Panc1 (cell line): Measurements from ENCODE around the gene SEC22C. TPM values are rescaled to one million over a fixed set of nuclear protein-coding genes. Genes with fewer than 3 reads are reported as not detected.

ENCODE experiments used
- ATAC-seq: fragments of 200-7000 bp; cut with Tn5 transposase; 2 replicates; pipeline ENCODE4 v1.9.1; 2020; ENCODE audit warnings: mild to moderate bottlenecking, moderate library complexity
- BruUV-seq: library from RNA; stranded (reverse); fragments of 400-500 nt; replicated peaks from 2 replicates; lab custom pipeline; 2021; lab: Mats Ljungman, UMichigan
- CTCF ChIA-PET: fragments of 300-600 bp; sonication (Branson Sonifier 250); formaldehyde crosslinking; loops from one replicate; lab custom pipeline; 2022; ENCODE audit warnings: antibody characterized with exemption; lab: Charles Lee
- POLR2A ChIA-PET: fragments of 300-600 bp; sonication (Branson Sonifier 250); formaldehyde crosslinking; loops from one replicate; lab custom pipeline; 2022; ENCODE audit warnings: antibody characterized with exemption; lab: Charles Lee
- DNase-seq: peaks from one replicate; pipeline ENCODE4 v3.0.0-alpha.2; 2010; ENCODE audit warnings: low read depth, low spot score
- H3K27ac ChIP-seq: 2 replicates; pipeline ENCODE4 v1.5.1; 2011; ENCODE audit warnings: mild to moderate bottlenecking, low read length, inconsistent platforms
- H3K27me3 ChIP-seq: fragments of 200-500 bp; sonication (Bioruptor generic); 2 replicates; pipeline ENCODE4 v1.6.0; 2014; ENCODE audit warnings: low read length, inconsistent platforms; ENCODE audit not compliant: control insufficient read depth, insufficient read depth
- H3K36me3 ChIP-seq: fragments of 200-500 bp; sonication (Bioruptor generic); 2 replicates; pipeline ENCODE4 v1.5.1; 2014; ENCODE audit warnings: inconsistent platforms, mild to moderate bottlenecking, low read length, moderate library complexity; ENCODE audit not compliant: control insufficient read depth, insufficient read depth
- H3K4me1 ChIP-seq: 2 replicates; pipeline ENCODE4 v1.5.1; 2011; ENCODE audit warnings: inconsistent platforms, mild to moderate bottlenecking, low read length, moderate library complexity; ENCODE audit not compliant: control insufficient read depth, insufficient read depth
- H3K4me3 ChIP-seq, 2 experiments: 2 replicates each; pipeline ENCODE4 v1.5.1; 2011 to 2012; ENCODE audit warnings: low read depth in 2 of 2, low read length in 2 of 2, mild to moderate bottlenecking in 2 of 2, inconsistent platforms in 1 of 2, moderate library complexity in 1 of 2
- H3K9me3 ChIP-seq: fragments of 200-500 bp; sonication (Bioruptor generic); 2 replicates; pipeline ENCODE4 v1.5.1; 2014; ENCODE audit warnings: low read depth, mild to moderate bottlenecking, inconsistent platforms, low read length, moderate library complexity; ENCODE audit not compliant: control insufficient read depth, insufficient read depth
- CTCF ChIP-seq: fragments of 450-650 bp; IDR thresholded peaks from 2 replicates; pipeline ENCODE4 v1.5.1; 2017; ENCODE audit warnings: mild to moderate bottlenecking
- POLR2AphosphoS5 ChIP-seq: IDR thresholded peaks from 2 replicates; pipeline ENCODE4 v1.6.1; 2012; ENCODE audit warnings: mild to moderate bottlenecking, low read depth, low read length, moderate library complexity
- REST ChIP-seq, 2 experiments: IDR thresholded peaks; 2 replicates each; pipeline ENCODE4 v1.6.1; 2011 to 2012; ENCODE audit warnings: low read depth in 2 of 2, control low read depth in 1 of 2, low read length in 1 of 2, mild to moderate bottlenecking in 1 of 2, moderate library complexity in 1 of 2; ENCODE audit not compliant: insufficient read depth in 1 of 2
- SIN3A ChIP-seq: IDR thresholded peaks from 2 replicates; pipeline ENCODE4 v1.6.1; 2012; ENCODE audit warnings: low read depth, mild to moderate bottlenecking, low read length, moderate library complexity, borderline replicate concordance; ENCODE audit not compliant: insufficient read depth
- TCF7L2 ChIP-seq: IDR thresholded peaks from 2 replicates; pipeline ENCODE4 v1.6.1; 2011; ENCODE audit warnings: mild to moderate bottlenecking, low read depth, low read length, inconsistent platforms
- in situ Hi-C: cut with HindIII; loops from 2 replicates; pipeline ENCODE4 v1.10.0; 2016; ENCODE audit warnings: low sequenced_read_pairs, low pct_unique_long_range_greater_than_20kb
- intact Hi-C: fragments of 100-400 bp; cut with micrococcal nuclease; formaldehyde crosslinking; loops from one replicate; pipeline ENCODE4 v1.10.0; 2022; ENCODE audit not compliant: unreplicated experiment
- total RNA-seq: library from RNA; stranded (reverse); gene quantifications from one replicate; pipeline ENCODE4 v1.2.1, GENCODE V29; 2021; ENCODE audit not compliant: unreplicated experiment

The SEC22C gene
- total RNA-seq, 1 experiment from 2014 or later, result 45.9 TPM

GRCh38 chr3:42552830-42553229 is 28.9 kb downstream of the SEC22C start:
- DNase-seq (no peak), ATAC-seq (no peak)
- Histone ChIP-seq H3K27me3 (no peaks in the 10 kb centered on the region), H3K4me3 (no peak overlapping the region), H3K4me1 (no peaks in the 10 kb centered on the region), H3K27ac (no peak overlapping the region), H3K36me3 (peaks cover 8% of the 10 kb centered on the region; the same call in 1 of the 2 replicates), H3K9me3 (no peaks in the 10 kb centered on the region)
- POLR2A ChIA-PET, result no interaction called here
- intact Hi-C loops, result no loop called here
- TF ChIP-seq POLR2AphosphoS5 (no peak), CTCF (no peak), TCF7L2 (no peak), SIN3A (no peak), REST (IDR thresholded peaks at IDR 0.05; ENCODE audit: insufficient read depth in 1 of 2, low read depth in 2 of 2, low read length in 1 of 2) (no peak)
- CTCF ChIA-PET, result no interaction called here
- in situ Hi-C loops, result no loop called here
- BruUV-seq, result no TSS peak

- no peak for DNase-seq
- no peak for TF ChIP-seq CTCF
- TF ChIP-seq TCF7L2, result no peak
- TF ChIP-seq POLR2AphosphoS5, result no peak
- TF ChIP-seq REST (IDR thresholded peaks at IDR 0.05; ENCODE audit: insufficient read depth in 1 of 2, low read depth in 2 of 2, low read length in 1 of 2), result no peak
- TF ChIP-seq SIN3A, result no peak
- no TSS peak for BruUV-seq
- Histone ChIP-seq H3K36me3 (peaks cover 8% of the 10 kb centered on the region; the same call in 1 of the 2 replicates), H3K4me1 (no peaks in the 10 kb centered on the region; the same call in 1 of the 2 replicates), H3K9me3 (no peaks in the 10 kb centered on the region), H3K27ac (no peak overlapping the region), H3K4me3 (no peak overlapping the region), H3K27me3 (no peaks in the 10 kb centered on the region)
- POLR2A ChIA-PET, result no interaction called here
- in situ Hi-C loops, result no loop called here
- intact Hi-C loops, result no loop called here
- ATAC-seq, result no peak
- CTCF ChIA-PET, result no interaction called here
Observed at GRCh38 chr3:42550250-42550649, 31.5 kb downstream of the SEC22C start.
